Fibroblast of gingiva (primary cell): Measurements from ENCODE around the gene DRAXIN.

Experiments used
- DNase-seq: peaks from one replicate; pipeline ENCODE4 v3.0.0-alpha.2; 2011; ENCODE audit warnings: low read depth

Gene DRAXIN, protein sequence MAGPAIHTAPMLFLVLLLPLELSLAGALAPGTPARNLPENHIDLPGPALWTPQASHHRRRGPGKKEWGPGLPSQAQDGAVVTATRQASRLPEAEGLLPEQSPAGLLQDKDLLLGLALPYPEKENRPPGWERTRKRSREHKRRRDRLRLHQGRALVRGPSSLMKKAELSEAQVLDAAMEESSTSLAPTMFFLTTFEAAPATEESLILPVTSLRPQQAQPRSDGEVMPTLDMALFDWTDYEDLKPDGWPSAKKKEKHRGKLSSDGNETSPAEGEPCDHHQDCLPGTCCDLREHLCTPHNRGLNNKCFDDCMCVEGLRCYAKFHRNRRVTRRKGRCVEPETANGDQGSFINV

DNA sequence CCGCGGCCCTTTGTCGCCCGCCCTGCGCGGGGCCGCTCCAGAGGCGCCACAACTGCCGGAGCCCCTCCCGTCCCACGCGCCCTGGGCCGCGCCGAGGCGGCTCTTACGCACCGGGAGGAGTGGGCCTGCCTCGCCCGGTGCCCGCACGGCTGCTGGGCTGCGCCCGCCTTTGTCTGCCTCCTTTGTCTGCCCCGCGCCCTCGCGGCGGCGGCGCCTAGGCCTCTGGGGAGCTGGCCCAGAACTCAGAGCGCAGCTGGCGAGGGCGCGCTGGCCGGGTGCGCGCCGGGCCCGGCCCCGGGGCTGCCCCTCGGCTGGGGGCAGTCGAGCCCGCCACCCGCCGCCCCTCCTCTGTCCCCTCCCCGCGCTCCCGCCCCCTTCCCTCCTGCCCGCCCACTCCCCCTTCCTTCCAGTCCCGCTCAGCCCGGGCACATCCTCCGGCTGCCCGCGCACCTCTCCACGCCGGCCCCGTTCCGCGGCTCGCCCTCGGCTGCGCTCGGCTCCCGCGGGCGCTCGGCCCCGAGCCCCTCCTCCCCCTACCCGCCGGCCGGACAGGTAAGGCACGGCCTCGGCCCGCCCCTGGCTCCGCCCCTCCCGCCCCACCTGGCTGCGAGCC is at the start of gene DRAXIN:
DRAXIN (plus strand) TSS at position 409 of the 613 bp plus-strand sequence. CDS start 14,549 bp downstream, outside the sequence.
- no peak for DNase-seq

- DNase-seq, result no peak
These were observed 49.7 kb upstream of the DRAXIN start for GRCh38 chr1:11641776-11642305.

DNA sequence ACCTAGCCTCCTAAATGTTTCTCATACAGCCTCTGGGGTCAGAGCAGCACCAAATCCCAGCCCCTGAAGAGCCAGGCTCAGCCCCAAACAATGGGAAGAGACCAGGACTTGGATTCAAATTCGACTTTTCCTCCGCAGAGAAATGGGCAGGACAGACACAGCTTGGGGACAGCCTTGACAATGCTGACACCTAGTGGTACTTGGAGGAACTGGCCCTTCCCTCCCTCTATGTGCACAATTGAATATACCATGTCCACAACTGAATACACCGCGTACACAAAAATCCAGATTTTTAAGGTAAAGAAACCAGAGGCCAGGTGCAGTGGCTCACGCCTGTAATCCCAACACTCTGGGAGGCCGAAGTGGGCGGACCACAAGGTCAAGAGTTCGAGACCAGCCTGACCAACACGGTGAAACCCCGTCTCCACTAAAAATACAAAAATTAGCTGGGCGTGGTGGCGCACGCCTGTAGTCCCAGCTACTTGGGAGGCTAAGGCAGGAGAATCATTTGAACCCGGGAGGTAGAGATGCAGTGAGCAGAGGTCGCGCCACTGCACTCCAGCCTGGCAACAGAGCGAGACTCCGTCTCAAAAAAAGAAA is 49.0 kb upstream of the DRAXIN start:
- peak; percentile 40 for DNase-seq

GRCh38 chr1:11643782-11644181 is 47.7 kb upstream of the DRAXIN start:
- DNase-seq, result no peak

GRCh38 chr1:11645270-11645669 is 46.2 kb upstream of the DRAXIN start:
- DNase-seq, result no peak

DNA sequence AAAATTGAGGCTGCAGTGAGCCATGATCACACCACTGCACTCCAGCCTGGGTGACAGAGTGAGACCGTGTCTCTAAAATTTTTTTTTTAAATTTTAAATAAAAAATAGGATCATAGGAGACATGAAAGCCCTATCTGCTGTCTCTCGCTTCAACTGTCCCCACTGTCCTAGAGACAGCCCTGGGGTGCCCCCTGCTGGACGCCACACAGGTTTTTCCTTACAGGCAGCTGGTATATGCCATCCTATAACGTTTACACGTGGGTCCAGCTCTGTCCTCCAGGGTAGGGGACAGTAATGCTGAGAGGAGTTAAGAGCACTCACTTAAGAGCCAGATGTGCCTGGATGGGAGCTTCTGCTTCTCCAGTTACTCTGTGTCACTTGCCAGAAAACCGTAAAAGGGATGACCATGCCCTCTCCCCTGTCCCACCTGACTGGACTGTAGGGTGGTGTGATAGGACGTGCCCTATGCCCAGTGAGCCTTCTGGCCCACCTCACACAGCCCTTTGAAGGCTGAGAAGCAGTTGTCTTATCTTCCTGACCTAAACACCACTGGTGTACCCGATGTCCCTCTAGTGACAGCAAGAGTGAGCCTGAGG is 45.7 kb upstream of the DRAXIN start:
- peak; percentile 58 for DNase-seq

DNA sequence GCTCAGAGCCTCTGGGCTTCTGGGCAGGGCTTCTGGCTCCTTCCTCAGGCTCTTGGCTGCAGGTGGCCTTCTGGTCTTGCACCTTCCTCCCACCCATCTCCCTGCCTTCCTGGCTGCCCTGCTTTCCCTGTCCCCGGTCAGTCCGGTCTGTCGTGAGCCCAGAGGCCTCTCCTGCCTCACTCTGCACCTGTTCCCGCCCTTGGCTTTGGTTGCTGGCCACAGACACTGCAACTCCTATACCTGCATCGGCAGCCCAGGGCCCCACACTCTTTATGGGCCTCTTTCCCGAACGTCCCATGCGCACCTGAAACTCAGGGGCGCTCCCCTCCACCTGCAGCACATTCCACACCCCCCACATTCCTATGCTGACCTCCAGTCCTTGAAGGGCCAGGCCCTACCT is 45.2 kb upstream of the DRAXIN start:
- no peak for DNase-seq

GRCh38 chr1:11647333-11647732 is 44.2 kb upstream of the DRAXIN start:
- no peak for DNase-seq

DNA sequence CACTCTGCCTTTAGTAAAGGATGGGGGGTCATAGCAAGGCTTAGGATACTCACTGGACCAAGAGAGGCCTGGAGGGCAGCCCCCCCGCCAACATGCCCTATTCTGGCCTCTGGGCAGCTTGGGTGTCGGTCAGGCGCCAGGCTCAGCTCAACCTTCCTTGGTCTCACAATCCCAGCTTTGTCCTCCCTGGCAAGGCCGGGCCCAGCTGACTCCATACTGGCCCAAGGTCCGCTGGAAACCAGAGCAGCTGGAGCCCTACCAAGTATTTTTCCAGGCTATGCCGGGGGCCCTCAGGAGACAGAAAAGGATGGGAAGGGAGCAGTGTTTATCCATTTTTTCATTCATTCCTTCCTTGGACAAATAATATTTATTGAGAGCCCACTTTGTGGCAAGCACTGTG is 43.5 kb upstream of the DRAXIN start:
- no peak for DNase-seq

- DNase-seq, result no peak
These were observed 42.8 kb upstream of the DRAXIN start for GRCh38 chr1:11648732-11649158.

- no peak for DNase-seq
These were observed 42.3 kb upstream of the DRAXIN start for GRCh38 chr1:11649237-11649623.

DNA sequence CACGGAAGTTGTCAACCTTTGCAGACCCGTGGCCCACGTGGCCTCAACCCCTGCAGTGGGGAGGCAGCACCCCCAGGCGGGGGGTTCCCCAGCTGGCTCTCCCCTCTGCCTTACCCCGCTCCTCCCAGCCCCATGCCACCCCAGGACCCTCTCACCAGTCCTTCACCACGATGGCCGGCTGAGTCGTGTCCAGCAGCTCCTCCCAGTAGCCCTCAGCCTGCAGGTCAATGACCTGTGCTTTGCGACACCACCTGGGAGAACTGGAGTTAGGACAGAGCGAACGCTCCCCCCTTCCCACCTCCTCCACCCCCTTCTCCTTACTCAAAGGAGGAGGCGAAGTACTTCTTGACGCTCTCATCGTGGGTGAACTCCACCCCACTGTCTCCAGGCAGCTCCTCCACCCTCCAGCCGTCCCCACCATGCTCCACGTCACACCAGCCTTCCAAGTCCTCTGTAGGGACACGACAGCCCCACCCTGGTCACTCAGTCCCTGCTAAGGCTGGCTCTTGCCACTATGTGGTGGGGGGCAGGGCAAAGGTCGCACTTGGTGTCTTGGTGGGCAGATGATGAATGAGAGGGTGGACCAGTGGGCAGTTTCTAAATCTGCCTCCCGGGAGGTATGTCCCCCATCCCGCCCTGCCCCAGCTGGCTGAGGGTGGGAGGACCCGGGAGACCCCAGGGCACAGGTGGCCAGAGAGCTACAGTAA is 41.7 kb upstream of the DRAXIN start:
- no peak for DNase-seq

GRCh38 chr1:11650331-11650991 is 41.0 kb upstream of the DRAXIN start:
- DNase-seq, result peak; percentile 49

DNA sequence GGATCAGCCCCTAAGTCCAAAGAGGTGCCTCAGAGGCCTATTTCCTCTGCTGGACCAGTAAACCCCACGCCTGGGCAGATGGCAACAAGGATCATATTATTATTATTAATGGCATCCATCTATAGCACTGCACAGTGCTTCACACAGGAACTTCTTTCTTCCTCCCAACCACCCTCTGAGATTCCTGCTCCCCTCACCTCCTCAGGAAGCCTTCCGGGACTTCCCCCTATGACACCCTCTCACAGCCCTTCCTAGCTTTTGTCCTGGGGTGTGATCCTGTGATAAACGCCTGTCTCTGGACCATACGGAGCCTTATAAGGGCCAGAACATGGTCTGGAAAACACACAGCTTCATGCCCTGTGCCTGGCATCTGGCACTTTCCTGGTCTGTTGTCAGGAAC is 40.5 kb upstream of the DRAXIN start:
- no peak for DNase-seq

GRCh38 chr1:11652203-11652780 is 39.2 kb upstream of the DRAXIN start:
- no peak for DNase-seq

DNA sequence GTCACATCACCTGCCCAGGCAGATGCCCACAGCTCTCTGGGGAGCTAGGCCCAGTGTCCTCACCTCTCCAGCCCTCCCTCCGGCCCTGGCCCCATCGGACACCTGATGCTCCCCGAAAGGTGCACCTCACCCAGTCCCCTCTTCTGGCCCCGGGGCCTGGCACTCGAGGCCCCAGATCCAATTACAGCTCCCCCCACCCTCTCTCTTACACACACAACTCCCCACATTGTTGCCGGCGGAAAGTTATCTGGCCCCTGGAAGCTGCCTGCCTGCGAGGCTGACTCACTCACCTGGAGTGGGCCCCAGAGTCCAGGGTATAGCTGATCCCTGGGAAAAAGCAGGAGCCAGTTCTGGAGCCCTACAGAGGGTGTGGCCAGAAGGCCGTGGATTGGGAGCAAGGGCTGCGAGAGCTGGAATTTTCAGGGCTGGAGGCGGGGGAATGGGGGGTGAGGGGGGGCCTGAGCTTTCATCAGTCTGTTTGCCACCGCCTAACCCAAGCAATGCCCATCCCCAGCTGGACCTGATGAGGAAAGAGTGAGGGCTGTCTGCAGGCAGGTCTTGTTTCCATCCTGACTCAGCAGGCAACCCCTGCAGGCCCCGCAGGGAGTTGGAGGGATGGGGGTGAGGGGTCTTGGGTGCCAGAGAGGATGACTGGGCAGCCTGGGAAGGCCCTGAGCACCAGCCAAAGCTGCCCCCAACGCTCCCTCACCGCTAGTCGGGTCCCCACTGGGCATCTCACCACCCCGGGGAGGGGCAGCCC is 38.2 kb upstream of the DRAXIN start:
- no peak for DNase-seq

- no peak for DNase-seq
These were observed 37.7 kb upstream of the DRAXIN start for GRCh38 chr1:11653861-11654136.

DNA sequence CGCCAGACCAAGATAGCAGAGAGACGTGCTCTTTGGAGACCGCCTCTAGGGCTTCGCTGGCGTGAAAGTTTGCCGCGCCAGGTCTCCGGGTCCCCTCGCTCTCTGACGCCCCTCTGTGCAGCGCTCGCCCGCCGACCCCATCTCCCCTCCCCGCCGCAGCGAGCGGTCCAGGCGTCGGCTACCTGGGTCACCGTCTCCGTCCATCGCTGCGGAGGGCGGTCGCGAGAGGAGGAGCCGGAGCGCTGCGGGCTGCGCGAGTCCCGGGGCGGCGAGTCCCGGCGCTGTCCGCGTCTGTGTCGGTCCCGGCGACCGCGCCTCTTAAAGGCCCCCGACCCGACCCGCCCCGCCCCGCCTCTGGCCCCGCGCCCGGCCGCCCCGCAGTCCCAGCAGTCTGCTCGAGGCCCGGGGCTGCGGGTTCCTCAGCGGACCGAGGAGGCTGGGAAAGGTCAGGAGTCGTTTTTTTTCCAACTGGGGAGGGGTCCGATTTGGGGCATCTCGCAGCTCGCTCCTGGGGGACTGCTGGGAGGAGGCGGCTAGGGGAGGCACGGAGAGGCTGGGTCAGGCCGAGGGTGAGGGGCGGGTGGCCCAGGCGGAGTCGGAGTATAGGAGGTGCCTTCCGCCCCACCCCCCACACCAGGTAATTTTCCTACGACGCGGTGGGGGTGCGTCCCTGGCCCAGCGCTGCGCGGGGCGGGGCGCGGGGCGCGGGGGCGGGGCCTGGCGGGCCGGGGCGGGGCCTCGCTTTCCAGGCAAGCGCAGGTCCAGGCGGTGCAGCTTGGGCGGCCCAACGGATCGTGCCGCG is 37.2 kb upstream of the DRAXIN start, which contains the start of the genes FBXO2 and FBXO44:
FBXO2 (minus strand) TSS at position 293 of the 802 bp plus-strand sequence; CDS start at position 204, 89 bp downstream.
FBXO44 (plus strand) TSS at position 741 of the 802 bp plus-strand sequence. CDS start 959 bp downstream, outside the sequence.
- no peak for DNase-seq
